Right kidney (tissue), 1 donor: Measurements from ENCODE around the gene CACNA1C.
A peak's percentile ranks its signal among the peaks of the same experiment; 100 is the strongest.

ENCODE experiments used
- DNase-seq: peaks from one replicate; pipeline ENCODE4 v3.0.0-alpha.2; 2016

Gene CACNA1C

GRCh38 chr12:2205996-2206395 lies 153.2 kb downstream of the CACNA1C start:
- DNase-seq: no peak

- DNase-seq: no peak
Observed at GRCh38 chr12:2208837-2209635, 156.2 kb downstream of the CACNA1C start.

- DNase-seq: no peak
Observed at GRCh38 chr12:2211119-2211518, 158.3 kb downstream of the CACNA1C start.

DNA sequence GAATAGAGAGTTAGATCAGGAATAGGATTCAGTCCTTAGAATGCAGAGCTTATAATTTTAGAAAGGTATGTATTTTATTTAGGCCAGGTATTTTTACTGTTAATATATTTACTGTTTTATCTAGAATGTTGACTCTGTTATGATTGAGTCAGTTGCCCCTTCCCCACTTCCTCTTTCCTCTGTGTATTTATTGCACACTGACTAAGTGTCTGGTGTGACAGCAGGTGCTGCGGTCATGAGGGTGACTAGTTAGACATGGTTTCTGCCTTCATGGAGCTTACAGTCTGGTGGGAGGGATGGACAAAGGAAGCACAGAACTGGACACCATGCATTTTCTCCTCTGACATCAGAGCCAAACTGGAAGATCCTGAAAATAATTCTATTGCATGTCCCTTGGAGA lies 159.8 kb downstream of the CACNA1C start:
- no peak for DNase-seq

- DNase-seq: peak; percentile 69
Observed at GRCh38 chr12:2212971-2213869, 160.4 kb downstream of the CACNA1C start.

DNA sequence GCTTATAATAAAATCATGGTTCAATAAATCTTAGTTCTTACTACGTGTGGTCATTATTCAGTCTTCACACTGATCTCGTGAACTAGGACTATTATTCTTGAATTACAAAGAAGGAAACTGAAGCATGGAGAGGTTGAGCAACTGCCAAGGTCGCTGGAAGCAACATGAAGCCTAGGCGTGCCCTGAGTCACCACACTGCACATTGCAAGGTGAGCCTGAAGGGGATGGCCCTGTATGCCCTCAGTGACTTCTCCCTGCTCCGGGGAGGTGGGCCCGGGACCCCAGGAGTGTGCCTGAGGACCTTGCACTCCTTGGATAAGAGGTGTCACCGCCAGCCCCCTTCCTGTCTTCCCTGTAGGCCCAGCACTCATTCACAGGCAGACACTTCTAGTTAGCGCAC lies 161.6 kb downstream of the CACNA1C start:
- DNase-seq: no peak

DNA sequence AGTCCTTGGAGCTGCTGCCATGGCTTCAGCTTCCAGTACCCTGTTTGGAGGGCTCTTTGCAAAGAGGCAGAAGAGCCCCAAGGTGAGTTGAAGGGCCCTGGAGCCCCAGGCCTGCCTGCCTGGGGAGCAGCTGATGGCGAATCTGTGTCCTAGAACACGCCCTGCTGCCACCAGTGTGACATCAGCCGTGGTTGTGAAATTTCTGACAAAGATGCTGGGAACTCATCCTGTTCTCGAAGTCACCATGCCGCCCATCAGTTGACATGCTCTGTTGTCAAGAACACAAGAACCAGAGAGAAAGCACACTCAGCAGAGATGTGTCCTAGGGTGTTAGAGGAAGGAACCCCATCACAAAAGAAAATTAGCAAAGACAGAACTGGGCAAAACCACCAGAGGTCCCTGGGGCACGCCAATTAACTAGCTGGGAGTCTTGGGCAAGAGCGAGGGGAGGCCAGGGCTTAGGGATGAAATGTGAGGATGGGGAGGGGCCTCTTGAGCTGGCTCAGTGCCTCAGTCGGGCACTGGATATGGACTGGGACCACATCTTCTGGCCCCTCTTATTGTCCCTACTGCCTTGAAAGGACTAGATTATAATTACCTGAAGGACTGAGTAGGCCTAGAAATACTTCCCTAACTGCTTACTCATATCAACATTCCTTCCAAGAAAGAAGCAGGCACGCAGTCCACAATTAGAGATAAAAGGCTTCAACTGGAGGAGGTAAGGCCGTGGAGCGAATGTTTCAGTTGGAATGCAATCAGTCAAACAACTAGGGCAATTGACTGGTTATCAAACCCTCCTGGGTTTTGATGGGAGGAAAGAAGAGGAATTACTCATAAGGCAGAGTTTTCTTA lies 163.1 kb downstream of the CACNA1C start:
- no peak for DNase-seq

GRCh38 chr12:2218706-2219105 lies 165.9 kb downstream of the CACNA1C start:
- no peak for DNase-seq

- no peak for DNase-seq
Observed at GRCh38 chr12:2221030-2221621, 168.3 kb downstream of the CACNA1C start.

GRCh38 chr12:2222691-2223090 lies 169.9 kb downstream of the CACNA1C start:
- DNase-seq: no peak

DNA sequence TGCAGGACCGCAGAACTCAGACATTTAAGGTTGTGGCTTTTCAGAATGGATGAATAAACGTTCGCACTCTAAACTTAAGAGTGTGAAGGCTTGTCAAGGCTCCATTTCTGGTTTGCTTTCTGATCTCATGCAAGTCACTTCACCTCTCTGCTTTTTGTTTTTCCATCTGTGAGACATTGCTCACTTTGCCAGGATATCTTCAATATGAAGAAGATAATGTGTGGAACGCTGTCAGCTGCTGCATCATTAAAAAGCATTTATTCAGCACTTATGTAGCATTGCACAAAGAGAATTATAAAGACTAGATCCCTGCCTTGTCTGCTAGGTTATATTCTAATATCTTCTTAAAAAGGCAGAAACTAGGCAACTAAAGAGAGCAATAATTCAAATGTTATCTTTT lies 172.2 kb downstream of the CACNA1C start:
- DNase-seq: no peak

GRCh38 chr12:2225696-2226095 lies 172.9 kb downstream of the CACNA1C start:
- DNase-seq: no peak

GRCh38 chr12:2226641-2227040 lies 173.9 kb downstream of the CACNA1C start:
- DNase-seq: no peak

DNA sequence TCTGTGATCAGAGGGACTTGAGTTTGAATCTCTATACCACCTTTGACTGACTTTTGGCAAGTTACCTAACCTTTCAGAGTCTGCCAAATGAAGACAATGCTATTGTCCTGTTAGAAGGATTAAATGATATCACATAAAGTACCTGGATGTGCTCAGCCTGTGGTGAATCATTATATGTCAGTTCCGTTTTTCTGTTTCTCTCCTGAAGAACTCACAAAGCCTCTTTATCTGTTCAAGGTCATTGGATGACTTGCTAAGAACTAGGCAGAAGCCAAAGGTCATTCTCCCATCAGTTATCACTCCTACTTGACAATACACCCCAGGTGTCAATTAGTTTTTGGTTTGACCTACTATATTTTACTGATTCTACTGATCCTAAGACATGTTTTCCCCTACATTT lies 174.6 kb downstream of the CACNA1C start:
- DNase-seq: no peak

- DNase-seq: no peak
Observed at GRCh38 chr12:2228535-2228934, 175.7 kb downstream of the CACNA1C start.

DNA sequence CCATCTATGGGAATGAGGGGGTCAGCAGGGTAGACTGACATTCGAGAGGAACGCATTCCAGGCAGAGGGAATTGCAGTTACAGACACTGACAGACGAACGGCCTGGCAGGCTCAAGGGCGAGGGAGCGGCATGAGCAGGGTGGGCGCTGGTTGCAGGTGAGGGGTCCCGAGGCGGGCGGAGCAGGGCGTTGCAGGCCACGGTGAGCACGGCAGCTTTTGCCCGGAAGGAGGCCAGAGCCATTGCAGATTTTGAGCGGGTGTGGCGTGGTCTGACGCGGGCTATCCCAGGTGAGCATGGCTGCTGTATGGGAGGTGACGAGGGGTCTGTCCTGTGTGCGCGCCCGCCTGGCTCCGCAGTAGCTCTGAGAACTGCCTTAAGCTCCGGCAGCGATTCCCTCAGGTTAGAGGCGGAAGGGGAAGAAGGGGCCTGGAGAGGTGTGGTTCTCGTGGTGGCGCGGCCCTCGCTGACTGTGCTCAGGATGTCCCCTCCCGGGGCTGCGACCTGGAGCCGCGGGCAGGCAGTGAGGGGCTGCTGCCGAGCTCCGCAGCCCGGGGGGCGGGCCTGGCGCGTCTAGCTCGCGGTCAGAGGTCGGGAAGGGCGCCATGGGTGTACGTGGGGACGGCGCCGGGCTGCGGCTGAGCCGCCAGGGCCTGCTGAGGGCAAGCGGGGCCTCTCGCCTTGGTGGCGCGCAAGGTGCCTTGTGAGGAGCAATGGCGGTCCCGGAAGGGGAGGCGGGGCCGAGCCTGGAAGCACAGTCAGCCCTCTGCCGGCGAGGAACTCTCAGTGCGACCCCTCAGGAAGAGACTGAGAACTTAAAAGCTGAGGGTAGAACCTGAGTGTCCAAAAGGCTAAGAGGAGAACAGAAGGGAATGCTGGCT lies 177.1 kb downstream of the CACNA1C start:
- no peak for DNase-seq

GRCh38 chr12:2231011-2231595 lies 178.3 kb downstream of the CACNA1C start:
- DNase-seq: no peak

- no peak for DNase-seq
Observed at GRCh38 chr12:2231956-2232355, 179.2 kb downstream of the CACNA1C start.

- no peak for DNase-seq
Observed at GRCh38 chr12:2233034-2233433, 180.2 kb downstream of the CACNA1C start.

GRCh38 chr12:2234091-2234490 lies 181.3 kb downstream of the CACNA1C start:
- no peak for DNase-seq
